ENCODE measurements around the gene NPM3. TPM values are rescaled to one million over a fixed set of nuclear protein-coding genes. Genes with fewer than 3 reads are reported as not detected.
A peak's percentile ranks its signal among the peaks of the same experiment; 100 is the strongest.

NPM3 gene
- total RNA-seq, 1 experiment from 2014 or later = 92.6 TPM

DNA sequence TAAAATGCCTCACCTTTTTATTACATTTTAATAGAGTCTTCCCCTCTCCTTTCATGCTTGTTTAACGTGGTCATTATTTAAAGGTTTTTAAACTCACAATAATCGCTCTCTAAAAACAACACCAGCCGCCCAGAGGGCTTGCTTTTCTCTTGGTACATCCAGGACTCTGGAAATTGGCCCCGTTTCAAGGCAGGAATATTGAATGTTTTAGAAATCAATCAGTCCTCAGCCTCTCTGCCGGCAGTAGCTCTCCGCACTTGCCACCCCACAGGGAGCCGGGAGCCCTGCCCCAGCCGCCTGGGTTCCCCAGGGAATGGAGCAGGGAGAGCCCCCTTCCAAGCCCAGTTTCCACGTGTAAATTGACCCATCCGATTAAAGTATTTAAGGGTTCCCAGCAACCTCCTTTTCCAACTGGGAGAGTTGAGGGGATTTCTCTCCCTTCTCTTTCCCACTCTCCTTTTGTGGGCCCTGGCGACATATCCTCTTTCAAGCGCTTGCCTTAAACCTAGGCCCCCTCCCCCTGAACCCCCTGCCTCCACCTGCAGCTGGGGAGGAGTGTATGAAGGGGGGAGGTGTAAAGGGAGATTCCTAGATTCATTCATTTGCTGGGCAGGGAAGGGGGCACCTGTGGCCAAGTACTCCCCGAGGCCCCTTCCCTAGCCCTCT is 9.2 kb downstream of the NPM3 start:
- Histone ChIP-seq H3K27me3 (replicated peaks; ENCODE audit: control insufficient read depth, insufficient read depth, low read length) (no peaks in the 10 kb centered on the region; the same call in 1 of the 2 replicates), H3K9me3 (no peaks in the 10 kb centered on the region), H3K36me3 (ENCODE audit: control insufficient read depth, insufficient read depth, low read length) (no peaks in the 10 kb centered on the region), H3K4me1 (no peaks in the 10 kb centered on the region), H3K4me3 (ENCODE audit: low read depth, low read length) (no peak overlapping the region)
- Mint-ChIP-seq H3K4me3 (ENCODE audit: unreplicated experiment) (no peak overlapping the region), H3K9me3 (ENCODE audit: unreplicated experiment) (no peaks in the 10 kb centered on the region), H3K36me3 (ENCODE audit: insufficient read depth, unreplicated experiment) (peaks cover 11% of the 10 kb centered on the region), H3K27me3 (ENCODE audit: insufficient read depth, unreplicated experiment) (peaks cover 9% of the 10 kb centered on the region), H3K27ac (ENCODE audit: unreplicated experiment) (no peak overlapping the region), H3K4me1 (ENCODE audit: low read depth, unreplicated experiment) (no peaks in the 10 kb centered on the region)
- CTCF ChIA-PET = interaction anchor here (0.6 to 1.3 kb wide), 3 partner anchors 171 to 502 kb away, joined by 3 read pairs; no protein-coding TSS in a partner anchor
- intact Hi-C loops (cut with micrococcal nuclease; ENCODE audit: unreplicated experiment) = no loop called here
- BruUV-seq (replicated peaks) = no TSS peak
- no peak for DNase-seq
- POLR2A ChIA-PET = no interaction called here
- TF ChIP-seq, protein P1, sequence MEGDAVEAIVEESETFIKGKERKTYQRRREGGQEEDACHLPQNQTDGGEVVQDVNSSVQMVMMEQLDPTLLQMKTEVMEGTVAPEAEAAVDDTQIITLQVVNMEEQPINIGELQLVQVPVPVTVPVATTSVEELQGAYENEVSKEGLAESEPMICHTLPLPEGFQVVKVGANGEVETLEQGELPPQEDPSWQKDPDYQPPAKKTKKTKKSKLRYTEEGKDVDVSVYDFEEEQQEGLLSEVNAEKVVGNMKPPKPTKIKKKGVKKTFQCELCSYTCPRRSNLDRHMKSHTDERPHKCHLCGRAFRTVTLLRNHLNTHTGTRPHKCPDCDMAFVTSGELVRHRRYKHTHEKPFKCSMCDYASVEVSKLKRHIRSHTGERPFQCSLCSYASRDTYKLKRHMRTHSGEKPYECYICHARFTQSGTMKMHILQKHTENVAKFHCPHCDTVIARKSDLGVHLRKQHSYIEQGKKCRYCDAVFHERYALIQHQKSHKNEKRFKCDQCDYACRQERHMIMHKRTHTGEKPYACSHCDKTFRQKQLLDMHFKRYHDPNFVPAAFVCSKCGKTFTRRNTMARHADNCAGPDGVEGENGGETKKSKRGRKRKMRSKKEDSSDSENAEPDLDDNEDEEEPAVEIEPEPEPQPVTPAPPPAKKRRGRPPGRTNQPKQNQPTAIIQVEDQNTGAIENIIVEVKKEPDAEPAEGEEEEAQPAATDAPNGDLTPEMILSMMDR (IDR thresholded peaks at IDR 0.05; ENCODE audit: insufficient read depth in 1 of 2, low read depth in 1 of 2, low read length in 1 of 2, severe bottlenecking in 1 of 2, unreplicated experiment in 1 of 2) = no peak

DNA sequence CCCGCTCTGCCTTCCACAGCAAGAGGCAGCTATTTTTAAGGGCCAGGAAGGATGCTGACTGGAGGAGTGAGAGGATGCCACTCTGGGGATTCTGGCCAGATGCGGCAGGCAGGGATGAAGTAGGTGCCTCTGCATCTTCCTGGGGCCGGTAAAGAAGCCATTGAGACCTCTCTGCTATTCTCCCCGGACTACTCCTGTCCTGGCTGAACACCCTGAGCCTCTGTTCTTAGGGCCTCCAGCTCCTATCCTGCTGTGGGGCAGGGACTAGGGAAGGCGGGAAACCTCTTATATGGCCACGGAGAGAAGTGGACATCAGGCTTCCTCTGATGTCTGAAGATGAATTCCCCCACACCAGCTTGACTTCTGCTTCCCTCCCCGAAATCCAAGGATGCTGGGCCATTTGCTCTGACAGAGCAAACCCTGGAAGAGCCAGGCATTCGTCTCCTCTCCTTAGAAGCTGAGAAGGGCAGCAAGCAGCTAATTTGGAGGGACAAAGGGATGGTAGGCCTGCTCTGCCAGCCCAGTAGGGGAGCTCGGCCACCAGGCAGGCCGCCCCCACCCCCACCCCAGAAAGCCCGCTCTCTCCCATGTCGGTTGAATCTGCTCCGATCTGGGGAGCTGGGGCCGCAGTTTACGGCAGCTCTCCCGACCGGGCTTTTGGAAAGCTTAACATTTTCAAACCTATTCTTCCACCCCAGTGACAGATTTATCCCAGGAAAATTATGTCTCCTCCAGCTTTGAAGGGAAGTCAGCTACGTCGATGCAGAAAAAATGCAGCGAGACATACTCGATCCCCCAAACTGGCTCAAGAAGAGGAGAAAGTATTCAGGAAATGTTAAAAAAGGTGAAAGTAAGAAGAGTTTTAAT is 10.1 kb downstream of the NPM3 start:
- Mint-ChIP-seq H3K4me3 (ENCODE audit: unreplicated experiment) (no peak overlapping the region), H3K9me3 (ENCODE audit: unreplicated experiment) (no peaks in the 10 kb centered on the region), H3K4me1 (ENCODE audit: low read depth, unreplicated experiment) (no peaks in the 10 kb centered on the region), H3K36me3 (ENCODE audit: insufficient read depth, unreplicated experiment) (peaks cover 5% of the 10 kb centered on the region), H3K27me3 (ENCODE audit: insufficient read depth, unreplicated experiment) (peaks cover 9% of the 10 kb centered on the region), H3K27ac (ENCODE audit: unreplicated experiment) (no peak overlapping the region)
- BruUV-seq (replicated peaks) = no TSS peak
- intact Hi-C loops (cut with micrococcal nuclease; ENCODE audit: unreplicated experiment) = no loop called here
- H3K4me3 ChIP-seq (ENCODE audit: low read depth, low read length) = no peak overlapping the region
- H3K4me1 ChIP-seq = no peaks in the 10 kb centered on the region
- H3K9me3 ChIP-seq = no peaks in the 10 kb centered on the region
- DNase-seq = peak in 1 of 2 experiments; percentile 26
- H3K36me3 ChIP-seq (ENCODE audit: control insufficient read depth, insufficient read depth, low read length) = no peaks in the 10 kb centered on the region
- no peaks in the 10 kb centered on the region; the same call in 1 of the 2 replicates for H3K27me3 ChIP-seq (replicated peaks; ENCODE audit: control insufficient read depth, insufficient read depth, low read length)
- TF ChIP-seq, protein P1 (IDR thresholded peaks at IDR 0.05; ENCODE audit: insufficient read depth in 1 of 2, low read depth in 1 of 2, low read length in 1 of 2, severe bottlenecking in 1 of 2, unreplicated experiment in 1 of 2) = no peak
- ChIA-PET CTCF (interaction anchor here (0.6 to 1.3 kb wide), 2 partner anchors 170 to 342 kb away, joined by 3 read pairs; no protein-coding TSS in a partner anchor), POLR2A (no interaction called here)

DNA sequence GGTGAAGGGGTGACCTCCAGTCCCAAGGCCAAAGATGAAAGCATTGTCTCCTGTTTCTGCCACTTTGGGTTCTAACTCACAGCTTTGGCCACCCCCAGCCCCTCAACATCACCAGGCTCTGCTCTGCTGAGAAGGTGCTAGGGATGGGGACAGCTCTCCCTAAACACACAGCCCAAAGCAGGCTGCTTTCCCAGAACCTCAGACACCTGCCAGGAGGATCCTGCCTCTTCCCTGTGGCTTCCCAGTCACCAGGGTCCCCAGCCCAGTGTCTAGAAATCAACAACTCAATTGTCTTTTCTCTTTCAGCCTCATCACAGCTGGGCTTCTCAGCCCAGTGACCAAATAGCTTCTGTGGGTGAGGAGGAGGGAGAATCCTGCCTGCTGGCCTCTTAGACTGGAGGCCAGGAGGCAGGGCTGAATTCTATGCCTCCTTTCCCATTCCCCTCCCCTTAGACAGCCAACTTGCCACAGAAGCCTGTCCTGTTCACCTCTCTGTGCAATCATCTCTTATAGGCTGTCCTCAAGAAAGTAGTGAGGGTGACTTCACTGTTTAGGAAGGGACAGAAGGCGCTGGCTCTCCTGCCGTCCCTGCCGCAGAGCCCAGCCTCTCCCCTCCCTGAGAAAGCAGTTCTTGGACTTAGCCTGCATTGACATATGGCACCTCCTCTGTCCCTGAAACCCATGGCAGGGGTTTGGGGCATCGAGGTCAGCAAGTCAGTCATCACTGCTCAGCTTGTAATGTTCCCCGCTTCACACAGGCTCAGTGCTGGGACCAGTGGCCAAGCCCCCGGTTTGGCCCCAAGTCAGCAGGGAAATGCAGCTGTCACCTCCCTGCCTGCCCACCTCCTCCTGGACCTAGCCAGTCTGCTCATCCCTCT is 11.0 kb downstream of the NPM3 start:
- no peaks in the 10 kb centered on the region for H3K36me3 ChIP-seq (ENCODE audit: control insufficient read depth, insufficient read depth, low read length)
- Mint-ChIP-seq H3K36me3 (ENCODE audit: insufficient read depth, unreplicated experiment) (peaks cover under 1% of the 10 kb centered on the region), H3K4me1 (ENCODE audit: low read depth, unreplicated experiment) (no peaks in the 10 kb centered on the region), H3K27ac (ENCODE audit: unreplicated experiment) (no peak overlapping the region), H3K9me3 (ENCODE audit: unreplicated experiment) (no peaks in the 10 kb centered on the region), H3K4me3 (ENCODE audit: unreplicated experiment) (no peak overlapping the region), H3K27me3 (ENCODE audit: insufficient read depth, unreplicated experiment) (peaks cover 9% of the 10 kb centered on the region)
- no peaks in the 10 kb centered on the region for H3K4me1 ChIP-seq
- ChIA-PET CTCF (interaction anchor here (1.3 kb wide), 1 partner anchor 170 kb away, joined by 4 read pairs; no protein-coding TSS in a partner anchor), POLR2A (no interaction called here)
- no TSS peak for BruUV-seq (replicated peaks)
- H3K9me3 ChIP-seq = no peaks in the 10 kb centered on the region
- DNase-seq = no peak
- H3K27me3 ChIP-seq (replicated peaks; ENCODE audit: control insufficient read depth, insufficient read depth, low read length) = no peaks in the 10 kb centered on the region; the same call in 1 of the 2 replicates
- TF ChIP-seq, protein P1 (IDR thresholded peaks at IDR 0.05; ENCODE audit: insufficient read depth in 1 of 2, low read depth in 1 of 2, low read length in 1 of 2, severe bottlenecking in 1 of 2, unreplicated experiment in 1 of 2) = no peak
- intact Hi-C loops (cut with micrococcal nuclease; ENCODE audit: unreplicated experiment) = no loop called here
- H3K4me3 ChIP-seq (ENCODE audit: low read depth, low read length) = no peak overlapping the region
